ENCODE results near the gene SLC44A2. TPM values are rescaled to one million over a fixed set of nuclear protein-coding genes. Genes with fewer than 3 reads are reported as not detected.
A peak's percentile ranks its signal among the peaks of the same experiment; 100 is the strongest.

Gene SLC44A2
- total RNA-seq (25.9 and 91.3 TPM in 2 replicates), polyA plus RNA-seq (96.9 and 173 TPM in 2 replicates), polyA minus RNA-seq (ENCODE audit: low replicate concordance) (474 and 784 TPM in 2 replicates)
- 152 and 245 TPM in 2 replicates for polyA plus RNA-seq (2012)

- Histone ChIP-seq H3K36me3 (ENCODE audit: control insufficient read depth, insufficient read depth, low read length) (peaks cover 5% of the 10 kb centered on the region), H3K4me1 (ENCODE audit: control insufficient read depth, extremely low read depth, insufficient read depth, low read length) (peaks cover 7% of the 10 kb centered on the region), H3K27me3 (ENCODE audit: control insufficient read depth, insufficient read depth, low read length) (no peaks in the 10 kb centered on the region), H2AFZ (ENCODE audit: low read length) (no peak within 1 kb of the TSS), H3K9me3 (ENCODE audit: control insufficient read depth, insufficient read depth, low read depth, low read length) (no peaks in the 10 kb centered on the region), H3K4me2 (ENCODE audit: extremely low read depth, insufficient read depth, low read length) (peak within 1 kb of the TSS; percentile 91), H3K27ac (ENCODE audit: insufficient read depth, low read length) (peak within 1 kb of the TSS; percentile 51), H3K79me2 (ENCODE audit: control insufficient read depth, insufficient read depth, low read length) (peaks cover 5% of the 10 kb centered on the region), H4K20me1 (ENCODE audit: control insufficient read depth, extremely low read depth, insufficient read depth, low read length) (no peaks in the 10 kb centered on the region), H3K9ac (ENCODE audit: insufficient read depth, low read length) (peak within 1 kb of the TSS; percentile 67), H3K4me3 (replicated peaks in 1 of 4; ENCODE audit: control extremely low read depth in 1 of 4, insufficient read depth in 1 of 4, low read depth in 3 of 4, low read length in 4 of 4) (peak within 1 kb of the TSS; percentile 35 to 68 (median 48))
- TF ChIP-seq CTCF (conservative IDR thresholded peaks at IDR 0.05 in 1 of 2, IDR thresholded peaks at IDR 0.05 in 1 of 2; ENCODE audit: low read depth in 1 of 2, low read length in 2 of 2) (no peak), EZH2 (IDR thresholded peaks at IDR 0.05; ENCODE audit: low read length, missing control alignments) (no peak)
- peak; percentile 44 to 62 for DNase-seq (ENCODE audit: low read depth in 2 of 2)
Measured at GRCh38 chr19:10625003-10625761, at the start of gene SLC44A2. TSS of gene SLC44A2 (plus strand) at chr19:10625553. CDS start at chr19:10625634, 81 bp downstream.

GRCh38 chr19:10577951-10578350 is 47.4 kb upstream of the SLC44A2 start:
- Histone ChIP-seq H4K20me1 (ENCODE audit: control insufficient read depth, extremely low read depth, insufficient read depth, low read length) (no peaks in the 10 kb centered on the region), H2AFZ (ENCODE audit: low read length) (no peak overlapping the region), H3K9ac (ENCODE audit: insufficient read depth, low read length) (no peak overlapping the region), H3K4me2 (ENCODE audit: extremely low read depth, insufficient read depth, low read length) (no peak overlapping the region), H3K4me1 (ENCODE audit: control insufficient read depth, extremely low read depth, insufficient read depth, low read length) (peaks cover 3% of the 10 kb centered on the region), H3K4me3 (replicated peaks in 1 of 4; ENCODE audit: control extremely low read depth in 1 of 4, insufficient read depth in 1 of 4, low read depth in 3 of 4, low read length in 4 of 4) (no peak overlapping the region), H3K27ac (ENCODE audit: insufficient read depth, low read length) (no peak overlapping the region), H3K79me2 (ENCODE audit: control insufficient read depth, insufficient read depth, low read length) (no peaks in the 10 kb centered on the region), H3K36me3 (ENCODE audit: control insufficient read depth, insufficient read depth, low read length) (no peaks in the 10 kb centered on the region), H3K27me3 (ENCODE audit: control insufficient read depth, insufficient read depth, low read length) (no peaks in the 10 kb centered on the region), H3K9me3 (ENCODE audit: control insufficient read depth, insufficient read depth, low read depth, low read length) (no peaks in the 10 kb centered on the region)
- TF ChIP-seq EZH2 (IDR thresholded peaks at IDR 0.05; ENCODE audit: low read length, missing control alignments): no peak
- TF ChIP-seq CTCF (conservative IDR thresholded peaks at IDR 0.05 in 1 of 2, IDR thresholded peaks at IDR 0.05 in 1 of 2; ENCODE audit: low read depth in 1 of 2, low read length in 2 of 2): no peak
- DNase-seq (ENCODE audit: low read depth in 2 of 2): no peak

GRCh38 chr19:10580979-10581631 is 44.2 kb upstream of the SLC44A2 start:
- Histone ChIP-seq H3K79me2 (ENCODE audit: control insufficient read depth, insufficient read depth, low read length) (no peaks in the 10 kb centered on the region), H3K4me3 (replicated peaks in 1 of 4; ENCODE audit: control extremely low read depth in 1 of 4, insufficient read depth in 1 of 4, low read depth in 3 of 4, low read length in 4 of 4) (no peak overlapping the region), H3K4me2 (ENCODE audit: extremely low read depth, insufficient read depth, low read length) (peak overlapping the region; percentile 51), H2AFZ (ENCODE audit: low read length) (peak overlapping the region; percentile 87), H4K20me1 (ENCODE audit: control insufficient read depth, extremely low read depth, insufficient read depth, low read length) (no peaks in the 10 kb centered on the region), H3K27me3 (ENCODE audit: control insufficient read depth, insufficient read depth, low read length) (peaks cover 2% of the 10 kb centered on the region), H3K9ac (ENCODE audit: insufficient read depth, low read length) (no peak overlapping the region), H3K36me3 (ENCODE audit: control insufficient read depth, insufficient read depth, low read length) (no peaks in the 10 kb centered on the region), H3K9me3 (ENCODE audit: control insufficient read depth, insufficient read depth, low read depth, low read length) (no peaks in the 10 kb centered on the region), H3K4me1 (ENCODE audit: control insufficient read depth, extremely low read depth, insufficient read depth, low read length) (peaks cover 3% of the 10 kb centered on the region), H3K27ac (ENCODE audit: insufficient read depth, low read length) (no peak overlapping the region)
- TF ChIP-seq CTCF (conservative IDR thresholded peaks at IDR 0.05 in 1 of 2, IDR thresholded peaks at IDR 0.05 in 1 of 2; ENCODE audit: low read depth in 1 of 2, low read length in 2 of 2) (peak; percentile 98 to 100), EZH2 (IDR thresholded peaks at IDR 0.05; ENCODE audit: low read length, missing control alignments) (no peak)
- peak; percentile 84 to 91 for DNase-seq (ENCODE audit: low read depth in 2 of 2)

Data from fibroblast of lung (primary cell).